ENCODE data around the gene BRSK2. TPM values are rescaled to one million over a fixed set of nuclear protein-coding genes. Genes with fewer than 3 reads are reported as not detected.
"Not testable (repeated sequence)": the region's sequence is repeated elsewhere in the genome, so short reads cannot be mapped to it uniquely, and the experiment has no call there.

The BRSK2 gene
- total and polyA plus RNA-seq, 4 donors, result 0.55 to 1.0 (median 0.62) TPM

DNA sequence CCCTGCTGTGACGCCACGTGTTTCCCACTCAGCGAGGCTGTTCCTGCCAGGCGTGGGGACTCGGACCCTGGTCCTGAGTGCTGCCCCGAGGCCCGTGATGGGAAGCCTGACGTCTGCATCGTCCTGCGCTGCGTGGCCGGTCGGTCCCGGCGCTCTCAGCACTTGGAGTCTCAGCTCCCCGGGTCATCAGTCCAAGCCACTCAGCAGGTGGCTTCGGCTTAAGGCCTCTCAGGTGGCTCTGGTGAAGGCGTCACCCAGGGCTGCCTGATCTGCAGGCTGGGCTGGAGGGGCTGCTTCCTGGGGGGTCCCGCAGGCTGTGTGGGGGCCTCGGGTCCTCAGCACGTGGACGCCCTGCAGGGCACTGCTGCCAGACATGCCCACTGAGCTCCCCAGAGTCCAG lies 35.3 kb downstream of the BRSK2 start:
- Histone ChIP-seq H3K27ac (ENCODE audit: low read depth in 1 of 2, low read length in 2 of 2) (no peak overlapping the region), H3K4me3 (ENCODE audit: low read length in 2 of 2) (no peak overlapping the region), H3K9me3 (ENCODE audit: control insufficient read depth, low read length) (no peaks in the 10 kb centered on the region), H3K27me3 (ENCODE audit: control insufficient read depth in 1 of 2, insufficient read depth in 2 of 2, low read length in 1 of 2) (no peaks in the 10 kb centered on the region), H3K4me1 (ENCODE audit: control insufficient read depth in 1 of 2, insufficient read depth in 2 of 2, low read length in 2 of 2) (no peaks in the 10 kb centered on the region), H3K36me3 (ENCODE audit: control insufficient read depth in 1 of 2, insufficient read depth in 2 of 2, low read length in 1 of 2) (no peaks in the 10 kb centered on the region)
- WGBS, 2 donors, result 85 to 87% methylated on average over 19 to 22 of the region's 22 CpGs
- no peak for DNase-seq
- ATAC-seq (ENCODE audit: low FRiP score), result no peak
- intact Hi-C loops (cut with DNase I), result no loop called here

- 69 to 75% methylated on average over 17 of the region's 17 CpGs for WGBS, 2 donors
- peak; percentile 5 for ATAC-seq (ENCODE audit: low FRiP score)
- Histone ChIP-seq H3K4me3 (ENCODE audit: low read length in 2 of 2) (no peak overlapping the region), H3K4me1 (ENCODE audit: control insufficient read depth in 1 of 2, insufficient read depth in 2 of 2, low read length in 2 of 2) (no peaks in the 10 kb centered on the region), H3K9me3 (ENCODE audit: control insufficient read depth, low read length) (no peaks in the 10 kb centered on the region), H3K27ac (ENCODE audit: low read depth in 1 of 2, low read length in 2 of 2) (no peak overlapping the region), H3K27me3 (ENCODE audit: control insufficient read depth in 1 of 2, insufficient read depth in 2 of 2, low read length in 1 of 2) (no peaks in the 10 kb centered on the region), H3K36me3 (ENCODE audit: control insufficient read depth in 1 of 2, insufficient read depth in 2 of 2, low read length in 1 of 2) (no peaks in the 10 kb centered on the region)
- intact Hi-C loops (cut with DNase I), result no loop called here
- no peak for DNase-seq
Observed at GRCh38 chr11:1425439-1425838, 35.7 kb downstream of the BRSK2 start.

DNA sequence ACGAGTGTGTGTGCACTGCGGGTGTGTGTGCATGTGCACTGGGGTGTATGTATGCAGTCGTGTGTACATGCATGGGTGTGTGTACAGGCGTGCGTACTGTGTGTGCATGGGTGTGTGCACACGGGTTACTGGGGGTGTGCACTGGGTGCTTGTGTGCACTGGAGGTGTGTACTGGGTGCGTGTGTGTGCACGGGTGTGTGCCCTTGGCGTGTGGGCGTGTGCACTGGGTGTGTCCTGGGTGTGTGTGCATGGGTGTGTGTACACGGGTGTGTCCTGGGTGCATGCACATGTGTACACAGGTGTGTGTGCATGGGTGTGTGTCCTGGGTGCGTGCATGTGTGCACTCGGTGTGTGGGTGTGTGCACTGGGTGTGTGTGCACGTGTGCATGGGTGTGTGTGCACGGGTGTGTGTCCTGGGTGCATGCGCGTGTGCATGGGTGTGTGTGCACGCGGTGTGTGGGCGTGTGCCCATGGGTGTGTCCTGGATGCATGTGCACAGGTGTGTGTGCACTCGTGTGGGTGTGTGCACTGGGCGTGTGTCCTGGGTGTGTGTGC lies 39.1 kb downstream of the BRSK2 start:
- H3K4me3 ChIP-seq (ENCODE audit: low read length in 2 of 2), result no peak overlapping the region
- no peaks in the 10 kb centered on the region for H3K27me3 ChIP-seq (ENCODE audit: control insufficient read depth in 1 of 2, insufficient read depth in 2 of 2, low read length in 1 of 2)
- no peak overlapping the region for H3K27ac ChIP-seq (ENCODE audit: low read depth in 1 of 2, low read length in 2 of 2)
- ATAC-seq (ENCODE audit: low FRiP score), result no peak
- intact Hi-C loops (cut with DNase I), result no loop called here
- no peaks in the 10 kb centered on the region for H3K4me1 ChIP-seq (ENCODE audit: control insufficient read depth in 1 of 2, insufficient read depth in 2 of 2, low read length in 2 of 2)
- no peaks in the 10 kb centered on the region for H3K36me3 ChIP-seq (ENCODE audit: control insufficient read depth in 1 of 2, insufficient read depth in 2 of 2, low read length in 1 of 2)
- no peaks in the 10 kb centered on the region for H3K9me3 ChIP-seq (ENCODE audit: control insufficient read depth, low read length)
- DNase-seq, result no peak
- WGBS, 2 donors, result 94 to 95% methylated on average over 22 of the region's 22 CpGs

- Histone ChIP-seq H3K9me3 (ENCODE audit: control insufficient read depth, low read length) (no peaks in the 10 kb centered on the region), H3K36me3 (ENCODE audit: control insufficient read depth in 1 of 2, insufficient read depth in 2 of 2, low read length in 1 of 2) (no peaks in the 10 kb centered on the region), H3K4me1 (ENCODE audit: control insufficient read depth in 1 of 2, insufficient read depth in 2 of 2, low read length in 2 of 2) (no peaks in the 10 kb centered on the region), H3K4me3 (ENCODE audit: low read length in 2 of 2) (no peak overlapping the region), H3K27me3 (ENCODE audit: control insufficient read depth in 1 of 2, insufficient read depth in 2 of 2, low read length in 1 of 2) (no peaks in the 10 kb centered on the region), H3K27ac (ENCODE audit: low read depth in 1 of 2, low read length in 2 of 2) (no peak overlapping the region)
- 77 to 82% methylated on average over 15 of the region's 15 CpGs for WGBS, 2 donors
- intact Hi-C loops (cut with DNase I), result no loop called here
- ATAC-seq (ENCODE audit: low FRiP score) (peak; percentile 15), DNase-seq (no peak)
Observed at GRCh38 chr11:1433568-1433967, 43.8 kb downstream of the BRSK2 start.

GRCh38 chr11:1433977-1434640 lies 44.4 kb downstream of the BRSK2 start:
- Histone ChIP-seq H3K4me3 (ENCODE audit: low read length in 2 of 2) (no peak overlapping the region), H3K9me3 (ENCODE audit: control insufficient read depth, low read length) (no peaks in the 10 kb centered on the region), H3K4me1 (ENCODE audit: control insufficient read depth in 1 of 2, insufficient read depth in 2 of 2, low read length in 2 of 2) (no peaks in the 10 kb centered on the region), H3K36me3 (ENCODE audit: control insufficient read depth in 1 of 2, insufficient read depth in 2 of 2, low read length in 1 of 2) (no peaks in the 10 kb centered on the region), H3K27ac (ENCODE audit: low read depth in 1 of 2, low read length in 2 of 2) (no peak overlapping the region), H3K27me3 (ENCODE audit: control insufficient read depth in 1 of 2, insufficient read depth in 2 of 2, low read length in 1 of 2) (no peaks in the 10 kb centered on the region)
- DNase-seq (no peak), ATAC-seq (ENCODE audit: low FRiP score) (no peak)
- intact Hi-C loops (cut with DNase I), result no loop called here
- 74 to 77% methylated on average over 27 to 29 of the region's 29 CpGs for WGBS, 2 donors

DNA sequence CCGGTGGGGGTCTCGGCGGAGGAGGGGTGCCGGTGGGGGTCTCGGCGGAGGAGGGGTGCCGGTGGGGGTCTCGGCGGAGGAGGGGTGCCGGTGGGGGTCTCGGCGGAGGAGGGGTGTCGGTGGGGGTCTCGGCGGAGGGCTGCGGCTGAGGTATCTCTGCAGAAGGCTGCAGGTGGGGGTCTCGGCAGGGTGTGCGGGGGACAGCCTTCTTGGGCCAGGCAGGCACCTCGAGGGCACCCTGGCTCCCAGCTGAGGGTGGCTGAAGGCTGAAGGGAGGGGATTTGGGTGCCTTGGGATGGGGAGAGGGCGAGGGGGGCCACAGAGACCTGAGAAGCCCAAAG lies 45.7 kb downstream of the BRSK2 start:
- WGBS, 2 donors, result 62 to 83% methylated on average over 7 to 14 of the region's 20 CpGs
- H3K27me3 ChIP-seq (ENCODE audit: control insufficient read depth in 1 of 2, insufficient read depth in 2 of 2, low read length in 1 of 2); intact Hi-C loops (cut with DNase I); H3K36me3 ChIP-seq (ENCODE audit: control insufficient read depth in 1 of 2, insufficient read depth in 2 of 2, low read length in 1 of 2); H3K9me3 ChIP-seq (ENCODE audit: control insufficient read depth, low read length); ATAC-seq (ENCODE audit: low FRiP score); H3K4me1 ChIP-seq (ENCODE audit: control insufficient read depth in 1 of 2, insufficient read depth in 2 of 2, low read length in 2 of 2); H3K27ac ChIP-seq (ENCODE audit: low read depth in 1 of 2, low read length in 2 of 2); DNase-seq; H3K4me3 ChIP-seq (ENCODE audit: low read length in 2 of 2): not testable (repeated sequence)

DNA sequence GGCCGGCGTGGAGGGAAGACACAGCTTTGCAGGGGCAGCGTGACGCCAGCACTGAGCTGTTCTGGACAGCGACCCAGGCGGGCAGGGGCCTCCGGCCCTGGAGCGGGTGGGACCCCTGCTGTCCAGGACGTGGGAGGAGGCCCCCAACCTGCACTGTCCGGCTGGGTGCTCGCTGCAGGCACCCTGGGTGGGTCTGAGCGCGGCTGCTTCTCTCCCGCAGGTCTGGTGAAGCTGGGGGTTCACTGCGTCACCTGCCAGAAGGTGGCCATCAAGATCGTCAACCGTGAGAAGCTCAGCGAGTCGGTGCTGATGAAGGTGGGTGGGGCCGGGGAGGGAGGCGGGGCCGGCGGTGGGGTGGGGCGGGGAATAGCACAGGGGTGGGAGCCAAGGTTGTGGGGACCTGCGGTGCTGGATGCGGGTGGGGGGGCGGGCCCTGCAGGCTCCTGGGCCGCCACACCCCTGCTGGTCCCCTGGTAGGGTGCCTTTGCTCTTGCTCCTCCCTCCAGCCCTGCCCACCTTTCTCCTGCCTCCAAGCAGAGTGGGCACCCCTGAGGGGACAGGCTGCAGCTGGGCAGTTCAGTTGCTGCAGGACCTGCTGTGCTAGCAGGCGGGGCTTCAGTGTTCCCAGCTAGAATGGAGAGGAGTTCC lies 46.2 kb downstream of the BRSK2 start:
- DNase-seq (no peak), ATAC-seq (ENCODE audit: low FRiP score) (no peak)
- Histone ChIP-seq H3K27me3 (ENCODE audit: control insufficient read depth in 1 of 2, insufficient read depth in 2 of 2, low read length in 1 of 2) (no peaks in the 10 kb centered on the region), H3K4me3 (ENCODE audit: low read length in 2 of 2) (no peak overlapping the region), H3K36me3 (ENCODE audit: control insufficient read depth in 1 of 2, insufficient read depth in 2 of 2, low read length in 1 of 2) (no peaks in the 10 kb centered on the region), H3K27ac (ENCODE audit: low read depth in 1 of 2, low read length in 2 of 2) (no peak overlapping the region), H3K4me1 (ENCODE audit: control insufficient read depth in 1 of 2, insufficient read depth in 2 of 2, low read length in 2 of 2) (no peaks in the 10 kb centered on the region), H3K9me3 (ENCODE audit: control insufficient read depth, low read length) (no peaks in the 10 kb centered on the region)
- 8 to 9% methylated on average over 24 to 29 of the region's 29 CpGs for WGBS, 2 donors
- intact Hi-C loops (cut with DNase I), result no loop called here

DNA sequence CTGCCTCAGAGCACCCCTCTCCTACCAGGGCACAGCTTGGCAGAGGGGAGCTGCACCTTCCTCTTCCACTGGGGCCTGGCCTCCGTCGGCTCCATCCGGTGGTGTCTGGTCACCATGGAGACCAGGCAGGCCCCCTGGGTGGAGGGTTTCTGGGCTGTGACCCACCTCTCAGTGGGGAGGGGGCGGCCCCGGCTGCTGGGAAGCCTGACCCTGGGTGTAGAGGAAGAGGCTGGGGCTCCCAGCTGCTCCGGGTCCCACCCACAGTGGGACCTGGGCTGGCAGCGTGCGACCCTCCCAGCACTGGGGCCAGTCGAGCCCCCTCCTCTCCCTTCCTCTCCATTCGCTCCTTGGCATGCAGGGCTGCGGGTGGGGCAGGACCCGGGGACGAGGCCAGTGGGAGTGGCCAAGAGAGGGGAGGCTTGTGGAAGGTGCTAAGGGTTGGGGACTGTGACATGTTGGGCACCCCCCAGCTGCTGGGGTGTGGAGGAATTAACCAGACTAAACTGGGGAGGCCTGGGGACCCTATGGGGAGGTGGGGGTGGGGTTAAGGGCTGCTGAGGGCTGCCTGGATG lies 46.8 kb downstream of the BRSK2 start:
- ATAC-seq (ENCODE audit: low FRiP score) (peak; percentile 7), DNase-seq (no peak)
- Histone ChIP-seq H3K27me3 (ENCODE audit: control insufficient read depth in 1 of 2, insufficient read depth in 2 of 2, low read length in 1 of 2) (no peaks in the 10 kb centered on the region), H3K9me3 (ENCODE audit: control insufficient read depth, low read length) (no peaks in the 10 kb centered on the region), H3K4me1 (ENCODE audit: control insufficient read depth in 1 of 2, insufficient read depth in 2 of 2, low read length in 2 of 2) (no peaks in the 10 kb centered on the region), H3K27ac (ENCODE audit: low read depth in 1 of 2, low read length in 2 of 2) (no peak overlapping the region), H3K36me3 (ENCODE audit: control insufficient read depth in 1 of 2, insufficient read depth in 2 of 2, low read length in 1 of 2) (no peaks in the 10 kb centered on the region), H3K4me3 (ENCODE audit: low read length in 2 of 2) (no peak overlapping the region)
- intact Hi-C loops (cut with DNase I), result no loop called here
- 18 to 27% methylated on average over 12 to 13 of the region's 13 CpGs for WGBS, 2 donors

DNA sequence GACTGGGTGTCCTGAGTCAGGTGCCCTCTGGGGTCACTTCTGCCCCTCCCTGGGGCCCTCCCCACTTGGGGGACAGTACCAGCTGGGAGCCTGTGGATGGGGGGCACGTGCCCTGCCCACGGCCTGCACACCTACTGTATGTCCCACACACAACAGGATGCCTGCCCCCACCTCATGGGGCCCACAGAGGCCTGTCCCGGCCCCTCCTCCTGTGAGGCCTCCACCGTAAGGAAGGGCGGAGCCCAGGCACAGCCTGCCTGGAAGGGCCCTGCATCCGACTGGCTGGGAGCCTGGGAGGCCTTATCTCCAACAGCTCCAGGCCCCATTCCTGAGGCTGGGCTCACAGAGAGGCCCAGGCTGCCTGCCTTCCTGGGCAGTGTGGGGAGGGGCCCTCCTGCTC lies 47.8 kb downstream of the BRSK2 start:
- Histone ChIP-seq H3K27ac (ENCODE audit: low read depth in 1 of 2, low read length in 2 of 2) (no peak overlapping the region), H3K4me1 (ENCODE audit: control insufficient read depth in 1 of 2, insufficient read depth in 2 of 2, low read length in 2 of 2) (no peaks in the 10 kb centered on the region), H3K4me3 (ENCODE audit: low read length in 2 of 2) (no peak overlapping the region), H3K9me3 (ENCODE audit: control insufficient read depth, low read length) (no peaks in the 10 kb centered on the region), H3K27me3 (ENCODE audit: control insufficient read depth in 1 of 2, insufficient read depth in 2 of 2, low read length in 1 of 2) (no peaks in the 10 kb centered on the region), H3K36me3 (ENCODE audit: control insufficient read depth in 1 of 2, insufficient read depth in 2 of 2, low read length in 1 of 2) (no peaks in the 10 kb centered on the region)
- DNase-seq, result peak in 1 of 2 donors; percentile 67
- no peak for ATAC-seq (ENCODE audit: low FRiP score)
- WGBS, 2 donors, result 22 to 23% methylated on average over 6 of the region's 6 CpGs
- intact Hi-C loops (cut with DNase I), result no loop called here

All from aorta (tissue), 5 donors.